ENCODE measurements around the gene NEK7. TPM values are rescaled to one million over a fixed set of nuclear protein-coding genes. Genes with fewer than 3 reads are reported as not detected.

Gene NEK7
- total and polyA plus RNA-seq, 2 donors (not counting 1 experiment from before 2014, with no cell fraction given) = 8.1 to 75.4 TPM

- no peak for ATAC-seq (ENCODE audit: low read depth)
- Mint-ChIP-seq H3K4me3 (peak overlapping the region; percentile 50), H3K27me3 (no peaks in the 10 kb centered on the region), H3K4me1 (peaks cover 62% of the 10 kb centered on the region), H3K9me3 (ENCODE audit: insufficient read depth) (no peaks in the 10 kb centered on the region), H3K27ac (no peak overlapping the region)
- WGBS (ENCODE audit: insufficient coverage) = no CpG with 5 or more reads among the region's 2 CpGs
- peaks cover 0 to 5% of the 10 kb centered on the region in 2 experiments for H3K36me3 ChIP-seq (replicated peaks in 1 of 2; ENCODE audit: control extremely low read depth in 1 of 2, control insufficient read depth in 1 of 2, extremely low read depth in 1 of 2, insufficient read depth in 2 of 2, low read length in 1 of 2)
- H3K9ac ChIP-seq (ENCODE audit: low read length) = no peak overlapping the region
- ChIA-PET POLR2A (interaction anchor here (0.5 kb wide), 1 partner anchor 30 kb away, joined by 6 read pairs; no protein-coding TSS in a partner anchor), CTCF (no interaction called here)
- peak overlapping the region; percentile 33 for H3K4me2 ChIP-seq (replicated peaks; ENCODE audit: low read depth, low read length, poor library complexity, severe bottlenecking)
- H4K20me1 ChIP-seq (ENCODE audit: control insufficient read depth, insufficient read depth, low read length, poor library complexity, severe bottlenecking) = peaks cover 31% of the 10 kb centered on the region
- no peak for TF ChIP-seq CTCF (IDR thresholded peaks at IDR 0.05)
- intact Hi-C loops (cut with micrococcal nuclease) = loop anchor here (2.0 to 5.0 kb wide), 3 partner anchors 13 to 52 kb away; no protein-coding TSS in a partner anchor
- H3K4me3 ChIP-seq (ENCODE audit: control extremely low read depth in 1 of 5, extremely low read depth in 1 of 5, insufficient read depth in 1 of 5, low read depth in 2 of 5, low read length in 4 of 5) = no peak overlapping the region
- peaks cover 0 to 3% (median 0%) of the 10 kb centered on the region in 3 donors for H3K9me3 ChIP-seq (ENCODE audit: control extremely low read depth in 1 of 3, control insufficient read depth in 2 of 3, insufficient read depth in 1 of 3, low read length in 2 of 3)
- H3K27ac ChIP-seq (ENCODE audit: low read length in 2 of 2) = no peak overlapping the region
- no peaks in the 10 kb centered on the region for H3K27me3 ChIP-seq (replicated peaks in 1 of 4; ENCODE audit: control extremely low read depth in 1 of 4, control insufficient read depth in 3 of 4, insufficient read depth in 4 of 4, low read length in 3 of 4)
- DNase-seq = no peak
- H3K79me2 ChIP-seq (ENCODE audit: control insufficient read depth, insufficient read depth, low read length) = peaks cover 94% of the 10 kb centered on the region
- H2AFZ ChIP-seq (ENCODE audit: insufficient read depth, low read depth, low read length, poor library complexity, severe bottlenecking) = no peak overlapping the region
- peaks cover 12 to 16% of the 10 kb centered on the region in 2 donors for H3K4me1 ChIP-seq (ENCODE audit: control insufficient read depth in 2 of 2, insufficient read depth in 2 of 2, low read length in 2 of 2)
These were observed 29.0 kb downstream of the NEK7 start for GRCh38 chr1:198185759-198186158.

GRCh38 chr1:198186916-198187580 is 30.2 kb downstream of the NEK7 start:
- TF ChIP-seq EZH2 (IDR thresholded peaks at IDR 0.05; ENCODE audit: borderline replicate concordance, insufficient read depth, low read depth, low read length, poor library complexity, severe bottlenecking) (no peak), CTCF (IDR thresholded peaks at IDR 0.05) (no peak)
- peaks cover 12 to 18% of the 10 kb centered on the region in 2 donors for H3K4me1 ChIP-seq (ENCODE audit: control insufficient read depth in 2 of 2, insufficient read depth in 2 of 2, low read length in 2 of 2)
- no peak overlapping the region for H3K9ac ChIP-seq (ENCODE audit: low read length)
- H3K27me3 Mint-ChIP-seq = no peaks in the 10 kb centered on the region
- peaks cover 0 to 3% (median 0%) of the 10 kb centered on the region in 3 donors for H3K9me3 ChIP-seq (ENCODE audit: control extremely low read depth in 1 of 3, control insufficient read depth in 2 of 3, insufficient read depth in 1 of 3, low read length in 2 of 3)
- ATAC-seq (ENCODE audit: low read depth) (no peak), DNase-seq (no peak)
- H3K4me1 Mint-ChIP-seq = peaks cover 63% of the 10 kb centered on the region
- H3K4me3 Mint-ChIP-seq = no peak overlapping the region
- 100% methylated on average over 1 of the region's 2 CpGs for WGBS (ENCODE audit: insufficient coverage)
- no peaks in the 10 kb centered on the region for H3K9me3 Mint-ChIP-seq (ENCODE audit: insufficient read depth)
- H3K27me3 ChIP-seq (replicated peaks in 1 of 4; ENCODE audit: control extremely low read depth in 1 of 4, control insufficient read depth in 3 of 4, insufficient read depth in 4 of 4, low read length in 3 of 4) = no peaks in the 10 kb centered on the region
- H3K27ac ChIP-seq (ENCODE audit: low read length in 2 of 2) = no peak overlapping the region
- H3K79me2 ChIP-seq (ENCODE audit: control insufficient read depth, insufficient read depth, low read length) = peaks cover 94% of the 10 kb centered on the region
- CTCF ChIA-PET = interaction anchor here (0.7 kb wide), 1 partner anchor 31 kb away, joined by 4 read pairs; no protein-coding TSS in a partner anchor
- no peak overlapping the region for H3K4me2 ChIP-seq (replicated peaks; ENCODE audit: low read depth, low read length, poor library complexity, severe bottlenecking)
- intact Hi-C loops (cut with micrococcal nuclease) = loop anchor here (2.0 to 5.0 kb wide), 2 partner anchors 14 to 50 kb away; no protein-coding TSS in a partner anchor
- no peak overlapping the region for H3K4me3 ChIP-seq (ENCODE audit: control extremely low read depth in 1 of 5, extremely low read depth in 1 of 5, insufficient read depth in 1 of 5, low read depth in 2 of 5, low read length in 4 of 5)
- peaks cover 0 to 5% of the 10 kb centered on the region in 2 experiments for H3K36me3 ChIP-seq (replicated peaks in 1 of 2; ENCODE audit: control extremely low read depth in 1 of 2, control insufficient read depth in 1 of 2, extremely low read depth in 1 of 2, insufficient read depth in 2 of 2, low read length in 1 of 2)
- peak overlapping the region; percentile 26 for H3K27ac Mint-ChIP-seq
- H2AFZ ChIP-seq (ENCODE audit: insufficient read depth, low read depth, low read length, poor library complexity, severe bottlenecking) = no peak overlapping the region
- POLR2A ChIA-PET = no interaction called here
- H4K20me1 ChIP-seq (ENCODE audit: control insufficient read depth, insufficient read depth, low read length, poor library complexity, severe bottlenecking) = peaks cover 39% of the 10 kb centered on the region

All from B cell (primary cell).